Testis (tissue), 2 donors: ENCODE measurements around the gene JAKMIP1.

ENCODE experiments used
- POLR2A ChIP-seq: fragments of 450-650 bp; IDR thresholded peaks from one replicate; pipeline ENCODE4 v1.6.1; 2017; ENCODE audit warnings: antibody characterized with exemption, mild to moderate bottlenecking, moderate library complexity
- TF ChIP-seq, protein P1 (sequence below), 3 experiments: fragments of 450-650 bp in 2 of 3; fragments of 200-600 bp in 1 of 3; sonication (generic) in 1 of 3; IDR thresholded peaks; one replicate each; pipeline ENCODE4 v1.5.1; 2016 to 2019; ENCODE audit warnings: antibody characterized with exemption in 3 of 3, mild to moderate bottlenecking in 2 of 3, moderate library complexity in 1 of 3

DNA sequence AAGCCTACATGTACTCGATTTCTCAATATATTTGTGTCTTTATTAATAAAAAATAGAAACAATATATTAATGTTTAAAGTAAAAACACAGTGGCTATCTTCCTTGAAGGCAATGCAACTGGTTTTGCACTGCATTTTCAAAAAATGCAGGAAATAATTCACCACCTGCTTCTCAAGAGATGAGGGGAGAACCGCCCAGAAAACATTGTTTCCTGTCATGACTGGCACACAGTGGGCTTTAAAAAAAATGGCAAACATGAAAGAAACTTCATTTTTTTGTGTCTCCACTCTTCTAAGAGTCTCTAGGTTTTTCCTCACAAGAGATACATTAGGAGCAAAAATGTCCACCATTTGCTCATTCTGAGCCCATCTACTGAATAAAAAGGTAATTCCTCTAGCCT is 131.4 kb downstream of the JAKMIP1 start:
- TF ChIP-seq POLR2A: no peak
- TF ChIP-seq, protein P1, sequence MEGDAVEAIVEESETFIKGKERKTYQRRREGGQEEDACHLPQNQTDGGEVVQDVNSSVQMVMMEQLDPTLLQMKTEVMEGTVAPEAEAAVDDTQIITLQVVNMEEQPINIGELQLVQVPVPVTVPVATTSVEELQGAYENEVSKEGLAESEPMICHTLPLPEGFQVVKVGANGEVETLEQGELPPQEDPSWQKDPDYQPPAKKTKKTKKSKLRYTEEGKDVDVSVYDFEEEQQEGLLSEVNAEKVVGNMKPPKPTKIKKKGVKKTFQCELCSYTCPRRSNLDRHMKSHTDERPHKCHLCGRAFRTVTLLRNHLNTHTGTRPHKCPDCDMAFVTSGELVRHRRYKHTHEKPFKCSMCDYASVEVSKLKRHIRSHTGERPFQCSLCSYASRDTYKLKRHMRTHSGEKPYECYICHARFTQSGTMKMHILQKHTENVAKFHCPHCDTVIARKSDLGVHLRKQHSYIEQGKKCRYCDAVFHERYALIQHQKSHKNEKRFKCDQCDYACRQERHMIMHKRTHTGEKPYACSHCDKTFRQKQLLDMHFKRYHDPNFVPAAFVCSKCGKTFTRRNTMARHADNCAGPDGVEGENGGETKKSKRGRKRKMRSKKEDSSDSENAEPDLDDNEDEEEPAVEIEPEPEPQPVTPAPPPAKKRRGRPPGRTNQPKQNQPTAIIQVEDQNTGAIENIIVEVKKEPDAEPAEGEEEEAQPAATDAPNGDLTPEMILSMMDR (IDR thresholded peaks at IDR 0.05): no peak
